GM12878 (cell line): Measurements from ENCODE around the gene EIF4E1B. TPM values are rescaled to one million over a fixed set of nuclear protein-coding genes. Genes with fewer than 3 reads are reported as not detected.

Experiments
- ATAC-seq: fragments of 200-7000 bp; cut with Tn5 transposase; 3 replicates; pipeline ENCODE4 v1.9.1; 2020; ENCODE audit warnings: mild to moderate bottlenecking, moderate library complexity
- BruUV-seq: library from RNA; stranded (reverse); fragments of 400-500 nt; replicated peaks from 2 replicates; lab custom pipeline; 2021; lab: Mats Ljungman, UMichigan
- CTCF ChIA-PET: fragments of 300-600 bp; sonication (Branson Sonifier 250); formaldehyde crosslinking; extraction: SDS; loops from one replicate; lab custom pipeline; 2021; ENCODE audit warnings: inconsistent platforms; lab: Yijun Ruan, JAX
- POLR2A ChIA-PET: fragments of 350-600 bp; formaldehyde crosslinking; extraction: SDS; loops from one replicate; lab custom pipeline; 2021; ENCODE audit warnings: inconsistent platforms; lab: Charles Lee
- RAD21 ChIA-PET: fragments of 300-600 bp; sonication (Branson Sonifier 250); formaldehyde crosslinking; loops from one replicate; lab custom pipeline; 2023; ENCODE audit warnings: antibody characterized with exemption; ENCODE audit not compliant: unreplicated experiment; lab: Charles Lee
- SMC1A ChIA-PET: fragments of 300-600 bp; sonication (Branson Sonifier 250); formaldehyde crosslinking; loops from one replicate; lab custom pipeline; 2023; ENCODE audit not compliant: unreplicated experiment, uncharacterized antibody; lab: Charles Lee
- DNase-seq: peaks from one replicate; pipeline ENCODE4 v3.0.0-alpha.2; 2011; ENCODE audit warnings: low read depth, low spot score
- FAIRE-seq: peaks from 3 replicates; lab custom pipeline; 2011; peaks lifted over from hg19 to GRCh38; lab: Jason Lieb, UNC
- H2AFZ ChIP-seq: 2 replicates; pipeline ENCODE4 v1.6.0; 2011; ENCODE audit warnings: low read depth, low read length, control low read depth; ENCODE audit not compliant: control insufficient read depth
- H3K27ac ChIP-seq: 2 replicates; pipeline ENCODE4 v1.5.1; 2011; ENCODE audit warnings: control low read depth; ENCODE audit not compliant: control insufficient read depth, insufficient read depth
- H3K27me3 ChIP-seq, 2 experiments: replicated peaks in 1 of 2; 2 replicates each; pipeline versions ENCODE4 v1.6.0 to v1.6.1; 2011; ENCODE audit warnings: low read length in 1 of 2; ENCODE audit not compliant: control insufficient read depth in 2 of 2, insufficient read depth in 2 of 2
- H3K36me3 ChIP-seq, 2 experiments: 2 replicates each; pipeline ENCODE4 v1.5.1; 2011; ENCODE audit warnings: low read length in 1 of 2; ENCODE audit not compliant: control insufficient read depth in 2 of 2, insufficient read depth in 2 of 2
- H3K4me1 ChIP-seq: 2 replicates; pipeline ENCODE4 v1.6.1; 2011; ENCODE audit warnings: mild to moderate bottlenecking, low read length, moderate library complexity, mixed read lengths; ENCODE audit not compliant: control insufficient read depth, insufficient read depth
- H3K4me2 ChIP-seq: 2 replicates; pipeline ENCODE4 v1.6.0; 2011; ENCODE audit warnings: control low read depth; ENCODE audit not compliant: control insufficient read depth, insufficient read depth
- H3K4me3 ChIP-seq: fragments of 200-600 bp; sonication (generic); 2 replicates; pipeline ENCODE4 v1.5.1; 2016
- H3K79me2 ChIP-seq: 2 replicates; pipeline ENCODE4 v1.6.0; 2011; ENCODE audit warnings: low read length; ENCODE audit not compliant: control insufficient read depth, insufficient read depth
- H3K9ac ChIP-seq: 2 replicates; pipeline ENCODE4 v1.8.0; 2011; ENCODE audit warnings: low read length, control low read depth, mixed read lengths; ENCODE audit not compliant: control insufficient read depth, insufficient read depth
- H3K9me3 ChIP-seq: replicated peaks from 3 replicates; pipeline ENCODE4 v1.5.1; 2011; ENCODE audit warnings: mild to moderate bottlenecking, low read length; ENCODE audit not compliant: control insufficient read depth, insufficient read depth
- H4K20me1 ChIP-seq: 2 replicates; pipeline ENCODE4 v1.6.0; 2011; ENCODE audit not compliant: control insufficient read depth, insufficient read depth
- ATF3 ChIP-seq: IDR thresholded peaks from 2 replicates; pipeline ENCODE4 v1.6.1; 2011; ENCODE audit warnings: low read depth, mild to moderate bottlenecking, low read length, moderate library complexity, borderline replicate concordance; ENCODE audit errors: extremely low read depth
- BACH1 ChIP-seq: fragments of 450-650 bp; IDR thresholded peaks from 2 replicates; pipeline ENCODE4 v1.6.1; 2017; ENCODE audit warnings: mild to moderate bottlenecking, borderline replicate concordance
- CBFB ChIP-seq: IDR thresholded peaks from 2 replicates; pipeline ENCODE4 v1.6.1; 2016; ENCODE audit warnings: antibody characterized with exemption, low read depth
- E4F1 ChIP-seq: fragments of 450-650 bp; IDR thresholded peaks from 2 replicates; pipeline ENCODE4 v1.6.1; 2018; ENCODE audit warnings: borderline replicate concordance, mild to moderate bottlenecking; ENCODE audit not compliant: partially characterized antibody
- HCFC1 ChIP-seq: fragments of 150-350 bp; IDR thresholded peaks from 2 replicates; pipeline ENCODE4 v1.6.1; 2014; ENCODE audit warnings: low read length
- HSF1 ChIP-seq: fragments of 150-350 bp; IDR thresholded peaks from 2 replicates; pipeline ENCODE4 v1.6.1; 2014; ENCODE audit warnings: mild to moderate bottlenecking, low read depth, low read length
- IRF4 ChIP-seq: IDR thresholded peaks from 2 replicates; pipeline ENCODE4 v1.6.1; 2011; ENCODE audit warnings: low read depth, low read length
- KLF5 ChIP-seq: fragments of 450-650 bp; IDR thresholded peaks from 2 replicates; pipeline ENCODE4 v1.6.1; 2014; ENCODE audit warnings: mild to moderate bottlenecking; ENCODE audit not compliant: partially characterized antibody
- MLLT1 ChIP-seq: fragments of 450-650 bp; IDR thresholded peaks from 2 replicates; pipeline ENCODE4 v1.6.1; 2016; ENCODE audit warnings: mild to moderate bottlenecking
- NBN ChIP-seq: fragments of 450-650 bp; IDR thresholded peaks from 2 replicates; pipeline ENCODE4 v1.6.1; 2016
- NFIC ChIP-seq: IDR thresholded peaks from 2 replicates; pipeline ENCODE4 v1.6.1; 2012; ENCODE audit warnings: low read depth, mild to moderate bottlenecking, inconsistent platforms, low read length, moderate library complexity
- NFYB ChIP-seq: IDR thresholded peaks from 2 replicates; pipeline ENCODE4 v1.6.1; 2011; ENCODE audit warnings: low read depth, mild to moderate bottlenecking, low read length, improper control_type of control experiment, moderate library complexity; ENCODE audit not compliant: insufficient read depth
- NR2F1 ChIP-seq: fragments of 450-650 bp; conservative IDR thresholded peaks from 2 replicates; pipeline ENCODE4 v1.6.1; 2017; ENCODE audit warnings: mild to moderate bottlenecking
- RFX5 ChIP-seq: IDR thresholded peaks from 2 replicates; pipeline ENCODE4 v1.6.1; 2011; ENCODE audit warnings: low read depth, low read length, improper control_type of control experiment
- ZBED1 ChIP-seq: IDR thresholded peaks from 2 replicates; pipeline ENCODE4 v1.6.1; 2016; ENCODE audit warnings: borderline replicate concordance
- ZNF687 ChIP-seq: fragments of 450-650 bp; IDR thresholded peaks from 2 replicates; pipeline ENCODE4 v1.6.1; 2017; ENCODE audit warnings: mild to moderate bottlenecking, moderate library complexity
- WGBS: methylation state at CpG from one replicate; pipeline ENCODE4 v1.1.6; 2016; ENCODE audit warnings: low lambda C conversion rate; ENCODE audit not compliant: insufficient replicate concordance, insufficient coverage; ENCODE audit errors: missing lambda C conversion rate; 5-methylcytosine and 5-hydroxymethylcytosine counted together
- in situ Hi-C: fragments of 300-500 bp; cut with MboI; formaldehyde crosslinking; loops from 9 replicates; pipeline ENCODE4 v1.14.3; 2018; ENCODE audit warnings: mixed read lengths
- intact Hi-C: fragments of 100-400 bp; cut with micrococcal nuclease; formaldehyde crosslinking; loops from one replicate; pipeline ENCODE4 v1.14.2; 2022; ENCODE audit not compliant: unreplicated experiment
- polyA plus RNA-seq, 11 experiments: library from polyadenylated mRNA; depleted of rRNA in 4 of 11; unstranded in 6 of 11; stranded (reverse) in 5 of 11; fragments of >200 nt; fragmentation: Nextera tagmentation in 4 of 11; fragmentation: Illumina TruSeq in 1 of 11; extraction: Ambion mirVana in 4 of 11; extraction: Trizol in 1 of 11; gene quantifications; 1 replicate in 1 of 11; 2 replicates in 10 of 11; pipeline versions ENCODE4 v1.2.1 to v1.2.3, GENCODE V29; 2011 to 2016; ENCODE audit warnings: inconsistent platforms in 2 of 11, missing spikeins in 2 of 11, low read depth in 1 of 11
- total RNA-seq, 4 experiments: library from RNA; depleted of rRNA in 3 of 4; stranded (reverse); fragments of >200 nt in 3 of 4; fragmentation: Illumina TruSeq in 1 of 4; extraction: Trizol in 1 of 4; gene quantifications; 2 replicates each; pipeline versions ENCODE4 v1.2.1 to v1.2.3, GENCODE V29; 2013 to 2021

The EIF4E1B gene
- total and polyA plus RNA-seq, 10 of the 15 experiments (the other 5 are each of a cell fraction or from before 2014, with no cell fraction given) = not detected

GRCh38 chr5:176640616-176641015 lies 10.1 kb downstream of the EIF4E1B start:
- ChIA-PET RAD21 (no interaction called here), SMC1A (no interaction called here), CTCF (interaction anchor here (0.6 kb wide), 1 partner anchor 408 kb away, joined by 4 read pairs; no protein-coding TSS in a partner anchor), POLR2A (no interaction called here)
- intact Hi-C loops = loop anchor here (10.0 kb wide), 1 partner anchor 226 kb away; the partner anchor contains the start of gene CLTB
- DNase-seq (no peak), ATAC-seq (no peak), FAIRE-seq (no peak)
- no peaks in the 10 kb centered on the region for H3K9me3 ChIP-seq
- no TSS peak for BruUV-seq
- no peaks in the 10 kb centered on the region for H4K20me1 ChIP-seq
- no peak overlapping the region for H3K4me3 ChIP-seq
- no peak overlapping the region for H3K9ac ChIP-seq
- WGBS = 2% methylated on average over 4 of the region's 4 CpGs
- H3K4me1 ChIP-seq = no peaks in the 10 kb centered on the region
- H3K79me2 ChIP-seq = no peaks in the 10 kb centered on the region
- H3K4me2 ChIP-seq = no peak overlapping the region
- H3K27ac ChIP-seq = no peak overlapping the region
- no peak overlapping the region for H2AFZ ChIP-seq
- in situ Hi-C loops = no loop called here
- H3K36me3 ChIP-seq = no peaks in the 10 kb centered on the region
- H3K27me3 ChIP-seq = no peaks in the 10 kb centered on the region
- TF ChIP-seq NFYB (no peak), NBN (no peak), ZBED1 (no peak), ATF3 (no peak), RFX5 (no peak), ZNF687 (no peak), E4F1 (no peak), NR2F1 (no peak), MLLT1 (no peak), NFIC (no peak), HSF1 (no peak), BACH1 (no peak), CBFB (no peak), KLF5 (no peak), IRF4 (no peak), HCFC1 (no peak)
